HEK293T (cell line): ENCODE data around the gene LNX2.

ENCODE experiments used
- BHLHE40 ChIP-seq: fragments of 450-650 bp; IDR thresholded peaks from 2 replicates; pipeline ENCODE4 v1.6.1; 2016; ENCODE audit warnings: mild to moderate bottlenecking, moderate library complexity, borderline replicate concordance
- FOXA1 ChIP-seq: fragments of 450-650 bp; IDR thresholded peaks from 2 replicates; pipeline ENCODE4 v1.6.1; 2016; ENCODE audit warnings: mild to moderate bottlenecking
- LEF1 ChIP-seq: fragments of 450-650 bp; IDR thresholded peaks from 2 replicates; pipeline ENCODE4 v1.6.1; 2017; ENCODE audit warnings: mild to moderate bottlenecking, borderline replicate concordance
- NFRKB ChIP-seq: fragments of 450-650 bp; IDR thresholded peaks from 2 replicates; pipeline ENCODE4 v1.6.1; 2016; ENCODE audit warnings: mild to moderate bottlenecking, moderate library complexity
- SP1 ChIP-seq: fragments of 450-650 bp; IDR thresholded peaks from 2 replicates; pipeline ENCODE4 v1.6.1; 2017

DNA sequence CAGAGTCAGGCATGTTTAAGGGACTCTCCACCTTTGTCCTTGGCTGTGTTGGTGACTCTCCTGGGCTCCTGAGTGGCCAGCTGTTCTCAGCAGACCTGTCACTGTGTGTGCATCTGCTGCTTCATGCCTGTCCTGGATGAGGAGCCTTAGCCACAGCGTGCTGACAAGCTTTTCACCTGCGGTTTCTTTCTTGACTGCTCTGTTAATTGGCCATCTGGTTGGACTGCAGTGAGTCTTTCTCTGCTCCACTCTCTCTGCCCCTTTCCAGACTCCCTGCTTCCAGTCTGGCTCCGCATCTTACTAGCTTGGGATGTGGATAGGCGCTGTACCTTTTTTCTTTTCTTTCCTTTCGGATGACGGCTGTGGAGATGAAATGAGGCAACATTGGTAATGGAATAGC lies 40.2 kb upstream of the LNX2 start:
- no peak for TF ChIP-seq SP1
- TF ChIP-seq BHLHE40, result no peak
- no peak for TF ChIP-seq FOXA1
- TF ChIP-seq NFRKB, result no peak
- no peak for TF ChIP-seq LEF1
